Upper lobe of right lung (tissue), 1 donor: ENCODE measurements around the gene DENND5B. TPM values are rescaled to one million over a fixed set of nuclear protein-coding genes. Genes with fewer than 3 reads are reported as not detected.
"Not testable (repeated sequence)": the region's sequence is repeated elsewhere in the genome, so short reads cannot be mapped to it uniquely, and the experiment has no call there.

ENCODE experiments used
- ATAC-seq: fragments of 200-7000 bp; cut with Tn5 transposase; one replicate; pipeline ENCODE4 v1.9.1; 2020; ENCODE audit warnings: mild to moderate bottlenecking, moderate library complexity
- DNase-seq: peaks from one replicate; pipeline ENCODE4 v3.0.0-alpha.2; 2020
- H3K27ac ChIP-seq: fragments of 200-600 bp; one replicate; pipeline ENCODE4 v1.8.0; 2022
- H3K27me3 ChIP-seq: fragments of 200-600 bp; one replicate; pipeline ENCODE4 v1.8.0; 2022; ENCODE audit warnings: mild to moderate bottlenecking
- H3K36me3 ChIP-seq: fragments of 200-600 bp; one replicate; pipeline ENCODE4 v1.8.0; 2022
- H3K4me1 ChIP-seq: fragments of 200-600 bp; one replicate; pipeline ENCODE4 v1.8.0; 2022
- H3K4me3 ChIP-seq: fragments of 200-600 bp; one replicate; pipeline ENCODE4 v1.8.0; 2022; ENCODE audit warnings: mild to moderate bottlenecking
- H3K9me3 ChIP-seq: fragments of 200-600 bp; one replicate; pipeline ENCODE4 v1.8.0; 2022
- CTCF ChIP-seq: fragments of 200-600 bp; IDR thresholded peaks from one replicate; pipeline ENCODE4 v1.8.0; 2022; ENCODE audit warnings: antibody characterized with exemption
- intact Hi-C: fragments of 100-400 bp; cut with DNase I; formaldehyde crosslinking; loops from one replicate; pipeline ENCODE4 v1.11.0; 2022
- total RNA-seq: library from RNA; stranded (reverse); fragmentation: NEBNext Ultra II Directional; extraction: Animal tissue kit (Norgen Biotek cat#: 25700); gene quantifications from one replicate; pipeline ENCODE4 v1.2.1, GENCODE V29; 2021
- donor health status: DM: no; HTN: yes; CAD: no; lungs with severe emphysema.

Gene DENND5B
- total RNA-seq, 1 donor from 2014 or later: 7.5 TPM

GRCh38 chr12:31479516-31480210 is 111.3 kb downstream of the DENND5B start:
- no peak for DNase-seq
- Histone ChIP-seq H3K9me3 (no peaks in the 10 kb centered on the region), H3K27ac (no peak overlapping the region), H3K27me3 (no peaks in the 10 kb centered on the region), H3K36me3 (no peaks in the 10 kb centered on the region), H3K4me1 (no peaks in the 10 kb centered on the region), H3K4me3 (no peak overlapping the region)
- intact Hi-C loops: no loop called here
- no peak for ATAC-seq
- no peak for TF ChIP-seq CTCF

- ATAC-seq: no peak
- intact Hi-C loops: no loop called here
- Histone ChIP-seq H3K4me1 (no peaks in the 10 kb centered on the region), H3K36me3 (no peaks in the 10 kb centered on the region), H3K27ac (no peak overlapping the region), H3K27me3 (no peaks in the 10 kb centered on the region), H3K4me3 (no peak overlapping the region), H3K9me3 (no peaks in the 10 kb centered on the region)
- DNase-seq: no peak
- no peak for TF ChIP-seq CTCF
These were observed 112.0 kb downstream of the DENND5B start for GRCh38 chr12:31478898-31479297.

- intact Hi-C loops: no loop called here
- H3K27ac ChIP-seq: no peak overlapping the region
- no peak overlapping the region for H3K4me3 ChIP-seq
- ATAC-seq: no peak
- no peaks in the 10 kb centered on the region for H3K4me1 ChIP-seq
- no peaks in the 10 kb centered on the region for H3K27me3 ChIP-seq
- no peaks in the 10 kb centered on the region for H3K36me3 ChIP-seq
- no peaks in the 10 kb centered on the region for H3K9me3 ChIP-seq
- DNase-seq: no peak
- no peak for TF ChIP-seq CTCF
These were observed 112.5 kb downstream of the DENND5B start for GRCh38 chr12:31478425-31478824.

GRCh38 chr12:31477687-31478086 is 113.2 kb downstream of the DENND5B start:
- no peaks in the 10 kb centered on the region for H3K9me3 ChIP-seq
- H3K27me3 ChIP-seq: no peaks in the 10 kb centered on the region
- no peaks in the 10 kb centered on the region for H3K4me1 ChIP-seq
- H3K27ac ChIP-seq: no peak overlapping the region
- no peak for DNase-seq
- no peak for TF ChIP-seq CTCF
- no peaks in the 10 kb centered on the region for H3K36me3 ChIP-seq
- no peak for ATAC-seq
- intact Hi-C loops: no loop called here
- no peak overlapping the region for H3K4me3 ChIP-seq

GRCh38 chr12:31476437-31476836 is 114.5 kb downstream of the DENND5B start:
- H3K36me3 ChIP-seq: no peaks in the 10 kb centered on the region
- H3K4me3 ChIP-seq: no peak overlapping the region
- H3K4me1 ChIP-seq: no peaks in the 10 kb centered on the region
- TF ChIP-seq CTCF: no peak
- ATAC-seq: no peak
- H3K9me3 ChIP-seq: no peaks in the 10 kb centered on the region
- DNase-seq: no peak
- intact Hi-C loops: no loop called here
- H3K27me3 ChIP-seq: no peaks in the 10 kb centered on the region
- no peak overlapping the region for H3K27ac ChIP-seq

GRCh38 chr12:31475610-31476009 is 115.3 kb downstream of the DENND5B start:
- DNase-seq, H3K36me3 ChIP-seq, H3K4me1 ChIP-seq, H3K9me3 ChIP-seq, ATAC-seq, intact Hi-C loops, H3K4me3 ChIP-seq, H3K27me3 ChIP-seq, H3K27ac ChIP-seq: not testable (repeated sequence)
